Measurements from ENCODE around the gene STARD13.

DNA sequence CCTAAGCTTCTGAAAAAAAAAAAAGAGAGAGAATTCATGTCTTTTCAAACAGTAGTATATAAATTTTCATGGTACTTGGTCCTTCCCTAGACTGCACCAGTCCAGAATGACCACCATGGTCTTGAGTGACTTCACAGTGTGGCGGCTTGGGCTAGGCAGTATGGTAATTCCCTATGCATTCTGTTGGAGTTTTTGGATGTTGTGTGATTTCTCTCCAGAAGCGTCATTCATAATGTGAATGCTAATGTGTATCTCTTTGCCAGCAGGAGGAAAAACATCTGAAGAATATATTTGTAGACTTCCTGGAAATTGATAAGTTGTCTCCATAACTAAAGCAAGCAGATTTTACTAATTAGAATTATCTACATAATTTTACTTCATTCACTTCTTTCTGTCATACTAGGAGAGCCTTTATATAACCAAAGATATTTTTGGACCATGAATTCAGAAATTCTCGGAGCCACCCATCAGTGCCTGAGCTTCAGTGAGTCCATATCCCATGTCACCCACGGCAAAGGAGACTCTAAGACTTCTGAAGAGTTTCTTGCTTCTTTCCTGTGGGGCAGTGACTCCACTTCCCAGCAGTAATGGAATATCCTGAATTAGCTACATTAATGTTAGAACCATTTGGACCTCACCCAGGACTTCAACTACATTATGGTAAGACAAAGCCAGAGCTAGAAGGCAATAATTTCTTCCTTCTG, 8.4 kb downstream of the STARD13 start:
- TF ChIP-seq POLR2AphosphoS5 (IDR thresholded peaks at IDR 0.05; ENCODE audit: low read depth) (no peak), CTCF (IDR thresholded peaks at IDR 0.05; ENCODE audit: insufficient read depth, low read length) (no peak)
